GM21360 (cell line): ENCODE results near the gene FLNB.

Experiments
- ATAC-seq: cut with Tn5 transposase; IDR thresholded peaks from one replicate; pipeline ENCODE4 v1.9.1; 2021; ENCODE audit warnings: mild to moderate bottlenecking, moderate library complexity; ENCODE audit not compliant: unreplicated experiment

FLNB gene

DNA sequence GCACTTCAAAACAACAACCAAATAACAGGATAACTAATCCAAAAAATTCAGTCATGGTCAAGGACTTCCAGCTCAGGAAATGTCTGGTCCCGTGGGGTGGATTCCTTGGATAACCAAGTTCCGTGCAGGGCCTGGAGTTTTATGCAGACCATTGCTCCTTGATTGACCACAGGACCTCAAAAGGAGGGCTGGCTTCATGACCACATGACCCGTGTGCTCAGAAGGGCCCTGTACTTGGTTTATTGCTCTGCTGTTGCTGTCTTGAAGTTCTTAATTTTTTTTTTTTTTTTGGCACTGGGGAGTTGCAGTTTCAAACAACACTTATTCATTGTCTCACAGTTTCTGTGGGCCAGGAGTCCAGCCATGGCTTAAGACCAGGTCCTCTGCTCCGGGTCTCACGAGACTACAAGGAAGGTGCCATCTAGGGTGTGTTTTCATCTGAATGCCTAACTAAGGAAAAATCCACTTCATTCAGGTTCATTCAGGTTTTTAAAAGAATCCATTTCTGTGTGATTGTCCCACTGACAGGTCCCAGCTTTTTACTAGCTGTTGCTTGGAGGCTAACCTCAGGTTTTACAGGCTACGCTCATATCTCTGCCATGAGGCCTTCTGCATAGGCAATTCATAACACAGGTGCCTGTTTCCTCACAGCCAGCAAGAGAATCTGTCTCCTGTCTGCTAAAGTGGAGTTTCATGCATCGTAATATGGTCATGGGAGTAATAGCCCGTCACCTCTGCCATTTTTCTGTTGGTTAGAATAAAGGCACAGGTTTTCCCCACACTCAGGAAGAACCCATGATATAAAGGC lies 65.3 kb downstream of the FLNB start:
- ATAC-seq = no peak

DNA sequence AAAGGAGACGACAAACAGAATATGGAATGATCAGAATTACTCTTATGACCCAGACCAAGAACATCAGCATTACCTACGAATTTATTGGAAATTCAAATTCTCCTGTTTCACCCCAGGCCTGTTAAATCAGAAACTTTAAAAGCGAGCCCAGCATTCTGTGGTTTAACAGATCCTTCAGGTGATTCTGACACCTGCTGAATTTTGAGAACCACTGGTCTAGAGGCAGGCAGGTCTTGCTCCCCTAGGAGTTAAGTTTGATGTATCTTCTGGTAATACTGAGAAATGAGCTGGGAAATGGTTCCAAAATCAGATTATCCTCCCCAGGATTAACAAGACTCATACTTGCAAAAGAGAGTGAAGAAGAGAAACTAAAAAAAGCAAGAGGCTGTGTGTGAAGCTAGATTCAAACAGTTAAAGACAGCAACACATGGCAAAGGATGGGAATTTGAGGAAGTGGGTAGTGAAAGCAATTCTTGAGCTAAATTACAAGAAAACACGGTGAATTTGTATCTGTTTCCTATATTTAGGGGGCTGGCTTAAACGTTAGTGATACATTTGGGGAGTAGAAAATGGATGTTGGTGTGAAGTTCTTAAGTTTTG lies 66.0 kb downstream of the FLNB start:
- no peak for ATAC-seq

DNA sequence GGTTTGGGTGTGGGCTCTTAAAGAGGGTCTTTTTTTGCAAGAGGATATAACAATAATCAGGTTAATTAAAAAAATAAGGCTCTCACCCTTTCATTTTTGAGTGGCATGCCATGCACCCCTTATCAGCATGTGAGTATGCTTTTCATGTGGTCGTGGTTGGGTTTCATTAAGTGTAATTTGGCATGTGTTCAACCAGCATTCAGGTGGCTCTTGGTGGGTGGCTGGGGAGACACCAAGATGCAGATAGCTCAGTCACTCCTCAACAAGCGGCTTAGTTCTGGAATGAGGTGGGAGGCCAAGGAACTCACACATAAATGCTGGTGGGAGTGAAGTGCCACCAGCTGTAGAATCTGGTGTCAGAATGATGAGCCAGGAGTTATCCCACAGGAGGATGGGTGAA lies 66.8 kb downstream of the FLNB start:
- ATAC-seq = no peak

DNA sequence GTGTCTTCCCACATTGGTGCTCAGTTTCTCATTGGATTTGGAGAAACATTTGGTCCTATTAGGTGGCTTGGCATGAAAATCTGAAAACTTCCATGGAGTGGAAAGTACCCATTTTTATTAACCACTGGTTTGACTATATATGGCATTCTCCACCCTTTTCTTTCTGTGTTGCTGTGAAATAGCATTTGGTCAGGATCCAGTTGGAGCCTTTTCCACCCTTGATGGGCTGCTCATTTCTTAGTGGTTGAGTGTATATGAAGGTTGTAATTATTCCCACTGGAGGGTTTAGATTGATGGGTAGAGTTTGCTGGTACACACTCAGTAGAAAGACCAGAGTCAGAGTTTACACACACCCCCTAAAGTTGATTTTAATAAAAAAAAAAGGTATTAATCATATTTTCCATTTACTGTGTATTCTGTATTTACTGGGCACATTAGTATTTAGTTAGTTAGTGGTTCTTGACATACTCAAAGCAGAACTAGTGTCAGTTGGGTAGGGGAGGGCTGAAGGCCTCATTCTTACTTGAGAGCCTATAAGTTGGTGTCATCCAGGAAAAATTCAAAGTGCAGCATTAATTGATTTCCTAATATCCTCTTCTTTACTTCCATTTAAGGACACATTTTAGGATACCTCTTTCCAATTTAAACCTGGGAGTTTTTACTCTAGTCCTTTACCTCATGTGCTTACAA lies 69.5 kb downstream of the FLNB start:
- no peak for ATAC-seq

DNA sequence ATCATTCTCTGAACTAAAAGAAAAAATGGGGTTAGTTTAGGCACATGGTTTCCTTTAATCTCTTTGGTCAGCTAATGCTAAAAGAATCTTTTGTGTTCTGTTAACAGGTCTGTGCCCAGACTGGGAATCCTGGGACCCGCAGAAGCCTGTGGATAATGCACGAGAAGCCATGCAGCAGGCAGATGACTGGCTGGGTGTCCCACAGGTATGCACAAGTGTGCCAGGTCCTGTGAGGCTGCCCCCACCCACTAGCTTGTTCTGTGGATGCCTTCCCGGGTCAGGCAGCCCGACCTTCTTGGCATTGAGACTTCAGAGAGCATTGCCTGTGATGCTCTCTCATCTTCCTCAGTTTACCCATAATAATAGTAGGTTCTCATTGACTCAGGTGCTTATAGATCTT lies 70.4 kb downstream of the FLNB start:
- ATAC-seq = no peak

GRCh38 chr3:58079773-58080172 lies 71.6 kb downstream of the FLNB start:
- ATAC-seq = no peak

- ATAC-seq = no peak
Measured at GRCh38 chr3:58082047-58082446, 73.8 kb downstream of the FLNB start.

DNA sequence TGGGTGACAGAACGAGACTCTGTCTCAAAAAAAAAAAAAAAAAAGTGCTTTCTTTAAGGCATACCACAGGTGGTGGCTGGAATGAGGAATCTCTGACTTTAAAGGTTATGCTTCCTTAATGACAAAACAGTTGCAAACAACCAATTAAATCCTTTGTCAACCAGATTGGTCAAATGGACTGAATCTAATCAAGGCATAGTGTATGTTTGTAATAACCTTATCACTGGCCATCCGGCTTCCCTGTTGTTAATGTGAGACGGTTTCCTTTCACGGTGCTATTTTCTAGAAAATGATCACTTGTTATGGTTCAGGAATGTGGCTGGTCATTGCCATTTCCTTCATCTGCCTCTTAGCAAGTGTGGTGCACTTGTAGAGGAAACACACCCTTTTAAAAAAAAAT lies 75.9 kb downstream of the FLNB start:
- no peak for ATAC-seq

DNA sequence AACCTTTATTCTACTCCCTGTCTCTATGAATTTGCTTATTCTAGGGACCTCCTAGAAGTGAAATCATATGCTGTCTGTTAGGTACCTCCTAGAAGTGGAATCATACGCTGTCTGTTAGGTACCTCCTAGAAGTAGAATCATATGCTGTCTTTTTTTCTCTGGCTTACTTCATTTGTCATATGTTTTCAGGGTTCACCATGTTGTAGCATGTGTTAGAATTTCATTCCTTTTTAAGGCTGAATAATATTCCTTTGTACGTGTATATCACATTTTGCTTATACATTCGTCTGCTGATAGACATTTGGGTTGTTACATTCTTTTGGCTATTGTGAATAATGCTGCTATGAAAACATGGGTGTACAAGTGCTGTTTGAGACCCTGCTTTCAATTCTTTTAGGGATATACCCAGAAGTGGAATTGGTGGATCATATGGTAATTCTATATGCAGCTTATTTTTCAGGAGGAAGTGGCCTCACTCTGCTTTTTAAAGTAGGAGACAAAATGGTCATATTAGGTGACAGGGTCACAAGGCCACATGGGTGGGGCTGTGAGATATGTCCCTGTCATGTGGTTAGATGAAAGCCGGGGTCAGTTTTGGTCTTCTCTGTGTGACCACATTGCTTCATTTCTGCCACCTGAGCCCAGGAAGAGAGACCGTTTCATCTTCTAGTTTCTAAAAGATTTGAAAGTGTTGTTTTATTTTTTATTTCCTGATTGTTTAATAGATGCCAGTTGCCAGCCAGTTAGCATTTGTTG lies 76.7 kb downstream of the FLNB start:
- no peak for ATAC-seq

DNA sequence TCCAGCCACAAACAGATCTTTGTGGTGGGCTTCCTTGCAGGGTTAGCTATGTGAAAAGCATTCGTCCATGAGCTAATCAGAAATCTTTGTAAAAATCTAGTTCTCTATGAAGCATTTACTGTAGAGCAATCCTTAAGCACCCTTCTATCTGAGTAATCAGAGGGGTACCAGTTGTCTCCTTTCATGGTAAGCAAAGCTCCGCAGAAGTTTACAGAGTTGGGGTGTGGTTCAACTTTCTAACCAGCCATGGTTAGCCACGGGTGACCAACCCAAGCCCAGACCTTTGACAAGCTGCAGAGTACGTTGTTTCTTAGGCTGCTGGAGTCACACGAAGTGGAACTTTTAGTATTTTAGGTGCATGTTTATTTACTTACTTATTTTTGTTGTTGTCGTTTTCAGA lies 77.4 kb downstream of the FLNB start:
- ATAC-seq = no peak

DNA sequence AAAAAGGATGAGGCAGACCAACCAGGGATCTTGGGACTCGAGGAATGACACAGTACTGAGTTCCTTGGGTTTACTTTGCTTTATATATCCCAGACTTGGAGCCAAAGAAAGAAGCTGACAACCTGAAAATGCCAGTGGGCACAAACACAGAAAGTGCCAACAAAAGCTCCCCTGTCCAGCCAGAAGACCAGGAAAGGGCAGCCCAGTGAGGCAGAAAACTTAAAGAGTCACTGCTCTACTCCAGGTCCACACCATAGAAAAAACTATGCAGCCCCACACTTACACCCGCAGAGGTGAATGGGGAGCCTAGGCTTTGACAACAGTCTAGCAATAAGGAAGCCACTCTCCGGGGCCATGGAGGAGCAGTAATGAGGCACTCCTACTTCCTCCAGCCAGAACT lies 80.3 kb downstream of the FLNB start:
- no peak for ATAC-seq

- ATAC-seq = no peak
Measured at GRCh38 chr3:58090351-58090750, 82.1 kb downstream of the FLNB start.

DNA sequence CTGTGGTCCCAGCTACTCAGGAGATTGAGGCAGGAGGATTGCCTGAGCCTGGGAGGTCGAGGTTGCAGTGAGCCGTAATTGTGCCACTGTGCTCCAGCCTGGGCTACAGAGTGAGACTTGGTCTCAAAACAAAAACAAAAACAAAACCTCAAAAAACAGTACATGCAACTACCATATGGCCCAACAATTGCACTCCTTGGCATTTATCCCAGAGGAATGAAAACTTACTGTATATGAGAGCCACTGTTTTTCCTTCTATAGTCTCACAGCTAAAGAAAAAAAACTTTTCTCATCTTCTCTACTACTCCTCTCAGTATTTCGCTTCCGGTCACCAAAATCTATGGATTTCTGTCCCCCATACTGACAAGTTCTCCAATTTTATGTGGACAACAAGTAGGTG lies 84.3 kb downstream of the FLNB start:
- ATAC-seq = no peak

DNA sequence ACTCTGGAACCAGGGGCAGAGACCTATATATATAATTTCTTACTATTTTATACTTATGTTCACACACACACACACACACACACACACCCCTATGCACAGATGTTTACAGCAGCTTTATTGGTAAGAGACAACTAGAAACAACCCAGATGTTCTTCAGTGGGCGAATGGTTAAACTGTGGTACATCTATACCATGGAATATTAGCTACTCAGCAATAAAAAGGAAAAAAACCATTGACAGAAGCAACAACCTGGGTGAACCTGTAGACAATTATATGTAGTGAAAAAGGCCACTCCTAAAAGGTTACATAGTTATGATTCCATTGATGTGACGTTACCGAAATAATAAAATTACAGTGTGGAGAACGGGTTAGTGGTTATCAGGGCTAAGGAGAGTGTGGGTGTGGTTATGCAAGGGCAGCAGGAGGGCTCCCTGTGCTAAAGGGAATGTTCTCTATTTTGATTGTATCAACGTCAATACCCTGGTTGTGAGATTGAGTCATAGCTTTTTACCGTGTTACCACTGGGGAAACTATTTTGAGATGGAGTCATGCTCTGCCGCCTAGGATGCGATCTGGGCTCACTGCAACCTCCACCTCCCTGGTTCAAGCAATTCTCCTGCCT lies 85.5 kb downstream of the FLNB start:
- no peak for ATAC-seq

DNA sequence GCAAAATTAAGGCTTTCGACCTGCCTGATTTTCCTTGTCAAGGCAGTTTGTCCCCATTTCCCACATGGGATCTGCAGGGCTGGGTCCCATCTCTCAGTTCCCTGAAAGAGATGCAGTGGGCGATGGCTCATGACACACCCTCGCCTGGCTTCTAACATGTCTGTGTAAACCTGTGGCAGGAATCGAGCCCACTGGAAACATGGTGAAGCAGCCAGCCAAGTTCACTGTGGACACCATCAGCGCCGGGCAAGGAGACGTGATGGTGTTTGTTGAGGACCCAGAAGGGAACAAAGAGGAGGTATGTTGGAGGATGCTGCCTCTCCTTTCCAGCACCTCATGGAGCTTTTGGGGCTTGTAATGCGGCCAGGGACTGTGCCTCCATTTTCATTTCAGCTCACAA lies 86.4 kb downstream of the FLNB start:
- no peak for ATAC-seq

- no peak for ATAC-seq
Measured at GRCh38 chr3:58095603-58096138, 87.4 kb downstream of the FLNB start.

- ATAC-seq = no peak
Measured at GRCh38 chr3:58098531-58098930, 90.3 kb downstream of the FLNB start.

DNA sequence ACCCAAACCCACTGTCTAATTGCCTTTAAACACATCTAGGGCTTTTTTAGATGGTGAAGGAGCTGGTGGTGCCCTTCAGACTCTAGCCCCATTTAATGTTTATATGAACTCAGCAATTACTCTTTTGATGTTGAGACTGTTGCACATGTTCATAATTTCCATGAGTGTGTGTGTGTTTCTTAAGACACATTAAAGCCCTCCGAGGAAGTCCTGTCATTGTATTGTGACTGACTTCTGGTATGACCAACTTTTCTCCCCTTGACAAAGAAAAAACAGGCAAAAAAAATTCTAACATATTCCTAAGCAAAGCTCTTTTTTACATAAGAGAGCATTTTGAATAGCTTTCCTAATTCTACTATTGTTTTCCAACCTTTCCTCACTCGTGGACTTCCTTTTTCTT lies 91.6 kb downstream of the FLNB start:
- no peak for ATAC-seq

DNA sequence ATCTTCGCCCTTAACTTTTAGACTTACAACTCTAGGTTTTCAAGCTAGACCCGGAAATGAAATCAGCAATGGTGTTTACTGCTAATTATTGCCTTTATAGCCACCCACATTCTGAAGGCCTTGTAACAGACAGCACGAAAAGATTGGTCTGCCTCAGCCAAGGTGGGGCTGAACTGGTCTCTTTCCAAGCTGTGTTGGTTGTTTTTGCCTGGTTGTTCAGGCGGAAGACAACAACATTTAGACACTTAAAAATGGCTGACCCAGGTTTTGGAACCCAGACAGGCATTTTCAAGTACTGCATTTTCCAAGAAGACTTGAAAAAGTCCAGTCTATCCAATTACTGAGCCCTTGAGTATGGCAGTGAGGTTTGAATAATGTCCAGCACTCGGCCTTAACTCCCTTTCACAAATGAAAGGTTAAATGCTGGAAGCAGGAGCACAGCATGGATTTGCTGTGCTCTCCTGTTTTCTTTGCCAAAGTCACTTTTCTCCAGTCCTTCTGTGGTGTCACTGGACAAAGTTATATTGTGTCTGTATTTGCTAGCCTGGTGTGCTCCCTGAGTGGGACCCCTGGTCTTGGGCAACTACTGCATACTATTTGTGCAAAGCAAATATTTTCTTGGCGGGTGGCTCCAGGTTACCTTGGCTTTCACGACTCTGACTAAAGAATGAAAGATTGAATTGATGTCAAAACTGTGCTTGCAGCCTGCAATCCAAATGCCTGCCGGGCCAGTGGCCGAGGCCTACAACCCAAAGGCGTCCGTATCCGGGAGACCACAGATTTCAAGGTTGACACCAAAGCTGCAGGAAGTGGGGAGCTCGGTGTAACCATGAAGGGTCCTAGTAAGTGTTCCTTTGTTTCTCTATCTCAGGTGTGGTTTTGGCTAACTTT lies 93.5 kb downstream of the FLNB start:
- no peak for ATAC-seq

GRCh38 chr3:58102390-58102750 lies 94.1 kb downstream of the FLNB start:
- no peak for ATAC-seq
